SU-DHL-6 (cell line): ENCODE results near the gene MAML2.

ENCODE experiments used
- H2AFZ ChIP-seq: fragments of 200-600 bp; sonication (generic); 2 replicates; pipeline ENCODE4 v1.6.1; 2014; ENCODE audit warnings: low read depth, mild to moderate bottlenecking, moderate library complexity, mixed read lengths, antibody characterized with exemption, low read length; ENCODE audit not compliant: severe bottlenecking
- H3F3A ChIP-seq: fragments of 200-600 bp; shearing (Covaris generic); 2 replicates; pipeline ENCODE4 v1.6.0; 2016; ENCODE audit warnings: antibody characterized with exemption, mild to moderate bottlenecking; ENCODE audit not compliant: insufficient read depth
- H3K27ac ChIP-seq: fragments of 200-600 bp; sonication (generic); 2 replicates; pipeline ENCODE4 v1.5.1; 2016; ENCODE audit warnings: low read depth, mild to moderate bottlenecking, low read length, moderate library complexity, mixed read lengths
- H3K27me3 ChIP-seq: fragments of 200-600 bp; sonication (generic), shearing (Covaris generic); 2 replicates; pipeline ENCODE4 v1.6.0; 2014; ENCODE audit warnings: mild to moderate bottlenecking, low read length
- H3K36me3 ChIP-seq: fragments of 200-600 bp; sonication (generic); 2 replicates; pipeline ENCODE4 v1.6.1; 2014; ENCODE audit warnings: mild to moderate bottlenecking, low read length, mixed read lengths
- H3K4me2 ChIP-seq: fragments of 300-600, 200-600 bp; shearing (Covaris generic), sonication (generic); 2 replicates; pipeline ENCODE4 v1.6.0; 2014; ENCODE audit warnings: low read length, low read depth, mild to moderate bottlenecking; ENCODE audit not compliant: poor library complexity, severe bottlenecking
- H3K4me3 ChIP-seq: fragments of 200-600 bp; sonication (generic); 2 replicates; pipeline ENCODE4 v1.5.1; 2014; ENCODE audit warnings: antibody characterized with exemption, low read length, mild to moderate bottlenecking, mixed read lengths; ENCODE audit not compliant: insufficient read depth, poor library complexity, severe bottlenecking
- H3K79me2 ChIP-seq: fragments of 200-600 bp; sonication (generic); 2 replicates; pipeline ENCODE4 v1.6.1; 2014; ENCODE audit warnings: mild to moderate bottlenecking, low read length, moderate library complexity; ENCODE audit not compliant: insufficient read depth
- H3K9ac ChIP-seq: fragments of 200-600 bp; sonication (generic); 2 replicates; pipeline ENCODE4 v1.7.0; 2014; ENCODE audit warnings: mild to moderate bottlenecking, low read length
- H3K9me2 ChIP-seq: fragments of 200-600 bp; sonication (generic); replicated peaks from 2 replicates; pipeline ENCODE4 v1.6.1; 2014; ENCODE audit warnings: low read length; ENCODE audit not compliant: insufficient read depth
- H3K9me3 ChIP-seq: fragments of 200-600 bp; sonication (generic); 2 replicates; pipeline ENCODE4 v1.6.1; 2014; ENCODE audit warnings: low read length, mixed read lengths; ENCODE audit not compliant: insufficient read depth
- H4K20me1 ChIP-seq: fragments of 200-600 bp; sonication (generic); 2 replicates; pipeline ENCODE4 v1.6.1; 2014; ENCODE audit warnings: low read depth, mild to moderate bottlenecking, antibody characterized with exemption, low read length, moderate library complexity, mixed read lengths
- EZH2phosphoT487 ChIP-seq: fragments of 200-600 bp; sonication (generic), shearing (Covaris generic); conservative IDR thresholded peaks from 2 replicates; pipeline ENCODE4 v1.6.1; 2018; ENCODE audit warnings: mild to moderate bottlenecking, antibody characterized with exemption, low read length, moderate library complexity, mixed read lengths
- TF ChIP-seq, protein P1 (sequence below): fragments of 200-600 bp; sonication (generic); IDR thresholded peaks from one replicate; pipeline ENCODE4 v1.5.1; 2017; ENCODE audit warnings: antibody characterized with exemption, mild to moderate bottlenecking, low read length, moderate library complexity; ENCODE audit not compliant: insufficient read depth, poor library complexity, severe bottlenecking

MAML2 gene

GRCh38 chr11:96023275-96023674 lies 319.7 kb downstream of the MAML2 start:
- no peak for TF ChIP-seq EZH2phosphoT487
- TF ChIP-seq, protein P1, sequence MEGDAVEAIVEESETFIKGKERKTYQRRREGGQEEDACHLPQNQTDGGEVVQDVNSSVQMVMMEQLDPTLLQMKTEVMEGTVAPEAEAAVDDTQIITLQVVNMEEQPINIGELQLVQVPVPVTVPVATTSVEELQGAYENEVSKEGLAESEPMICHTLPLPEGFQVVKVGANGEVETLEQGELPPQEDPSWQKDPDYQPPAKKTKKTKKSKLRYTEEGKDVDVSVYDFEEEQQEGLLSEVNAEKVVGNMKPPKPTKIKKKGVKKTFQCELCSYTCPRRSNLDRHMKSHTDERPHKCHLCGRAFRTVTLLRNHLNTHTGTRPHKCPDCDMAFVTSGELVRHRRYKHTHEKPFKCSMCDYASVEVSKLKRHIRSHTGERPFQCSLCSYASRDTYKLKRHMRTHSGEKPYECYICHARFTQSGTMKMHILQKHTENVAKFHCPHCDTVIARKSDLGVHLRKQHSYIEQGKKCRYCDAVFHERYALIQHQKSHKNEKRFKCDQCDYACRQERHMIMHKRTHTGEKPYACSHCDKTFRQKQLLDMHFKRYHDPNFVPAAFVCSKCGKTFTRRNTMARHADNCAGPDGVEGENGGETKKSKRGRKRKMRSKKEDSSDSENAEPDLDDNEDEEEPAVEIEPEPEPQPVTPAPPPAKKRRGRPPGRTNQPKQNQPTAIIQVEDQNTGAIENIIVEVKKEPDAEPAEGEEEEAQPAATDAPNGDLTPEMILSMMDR: no peak
- no peaks in the 10 kb centered on the region for H3K79me2 ChIP-seq
- H3K36me3 ChIP-seq: no peaks in the 10 kb centered on the region
- H3K9me3 ChIP-seq: no peaks in the 10 kb centered on the region
- no peak overlapping the region for H3K4me3 ChIP-seq
- no peaks in the 10 kb centered on the region for H3K9me2 ChIP-seq
- no peak overlapping the region for H3K4me2 ChIP-seq
- no peaks in the 10 kb centered on the region for H3F3A ChIP-seq
- no peak overlapping the region for H3K9ac ChIP-seq
- H2AFZ ChIP-seq: no peak overlapping the region
- H3K27me3 ChIP-seq: no peaks in the 10 kb centered on the region
- no peaks in the 10 kb centered on the region for H4K20me1 ChIP-seq
- H3K27ac ChIP-seq: no peak overlapping the region

DNA sequence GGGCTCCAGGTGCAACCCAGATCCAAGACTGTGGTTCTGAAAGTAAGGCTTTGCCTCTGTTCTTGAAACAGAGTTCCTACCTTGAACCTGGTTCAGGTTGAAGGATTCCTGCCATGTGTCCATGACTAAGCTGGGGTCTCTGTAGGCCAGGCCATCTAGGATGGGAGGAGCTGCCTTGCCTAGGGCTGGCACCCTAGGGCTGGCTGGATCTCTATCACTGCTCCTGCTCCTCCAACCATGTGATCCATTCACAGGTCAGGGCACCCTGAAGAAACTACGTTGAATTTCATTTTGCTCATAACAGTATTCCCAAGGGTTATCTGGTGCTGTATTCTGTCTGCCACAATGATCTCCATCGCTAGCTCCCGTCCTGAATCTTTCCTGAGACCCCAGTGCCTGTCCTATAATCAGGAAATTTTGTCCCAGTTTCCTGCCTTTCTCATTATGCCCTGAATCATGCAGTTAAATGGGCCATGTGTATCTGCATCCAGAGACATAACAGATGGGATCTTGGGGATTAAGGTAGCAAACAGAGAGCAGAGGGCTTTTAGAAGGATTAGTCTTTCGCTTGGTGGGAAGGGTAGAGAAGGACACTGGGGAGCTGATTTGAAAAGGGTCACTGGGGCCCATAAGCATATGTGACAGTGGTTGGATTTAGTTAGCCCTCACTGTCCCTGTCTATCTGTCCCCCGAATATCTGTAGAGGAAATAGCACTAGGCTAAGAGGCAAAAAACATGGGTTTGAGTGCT lies 320.9 kb downstream of the MAML2 start:
- Histone ChIP-seq H4K20me1 (no peaks in the 10 kb centered on the region), H3K27me3 (no peaks in the 10 kb centered on the region), H3K9me2 (no peaks in the 10 kb centered on the region), H3K79me2 (no peaks in the 10 kb centered on the region), H3K36me3 (no peaks in the 10 kb centered on the region), H3K4me2 (no peak overlapping the region), H3K27ac (no peak overlapping the region), H3K9me3 (no peaks in the 10 kb centered on the region), H3K9ac (no peak overlapping the region), H2AFZ (no peak overlapping the region), H3K4me3 (no peak overlapping the region), H3F3A (no peaks in the 10 kb centered on the region)
- TF ChIP-seq EZH2phosphoT487: no peak
- TF ChIP-seq, protein P1: no peak

- Histone ChIP-seq H2AFZ (no peak overlapping the region), H3K9me2 (no peaks in the 10 kb centered on the region), H4K20me1 (no peaks in the 10 kb centered on the region), H3K4me2 (no peak overlapping the region), H3K27me3 (no peaks in the 10 kb centered on the region), H3K4me3 (no peak overlapping the region), H3K9me3 (no peaks in the 10 kb centered on the region), H3F3A (no peaks in the 10 kb centered on the region), H3K79me2 (no peaks in the 10 kb centered on the region), H3K36me3 (no peaks in the 10 kb centered on the region), H3K27ac (no peak overlapping the region), H3K9ac (no peak overlapping the region)
- no peak for TF ChIP-seq EZH2phosphoT487
- TF ChIP-seq, protein P1: no peak
Measured at GRCh38 chr11:96019810-96020747, 322.9 kb downstream of the MAML2 start.
